Fibroblast of lung (primary cell): ENCODE measurements around the gene TPM2. TPM values are rescaled to one million over a fixed set of nuclear protein-coding genes. Genes with fewer than 3 reads are reported as not detected.

Source experiments
- DNase-seq, 2 donors: peaks; one replicate each; pipeline versions ENCODE4 v3.0.0 to v3.0.0-alpha.2; 2010; ENCODE audit warnings: low read depth in 2 of 2
- H2AFZ ChIP-seq: 2 replicates; pipeline ENCODE4 v1.5.1; 2012; ENCODE audit warnings: low read length, control low read depth, inconsistent platforms
- H3K27ac ChIP-seq: 2 replicates; pipeline ENCODE4 v1.5.1; 2011; ENCODE audit warnings: low read length, control low read depth; ENCODE audit not compliant: insufficient read depth
- H3K27me3 ChIP-seq: 2 replicates; pipeline ENCODE4 v1.5.1; 2011; ENCODE audit warnings: mild to moderate bottlenecking, low read length; ENCODE audit not compliant: control insufficient read depth, insufficient read depth
- H3K36me3 ChIP-seq: 2 replicates; pipeline ENCODE4 v1.5.1; 2011; ENCODE audit warnings: low read length; ENCODE audit not compliant: control insufficient read depth, insufficient read depth
- H3K4me1 ChIP-seq: 2 replicates; pipeline ENCODE4 v1.5.1; 2011; ENCODE audit warnings: low read length; ENCODE audit not compliant: control insufficient read depth, insufficient read depth; ENCODE audit errors: extremely low read depth
- H3K4me2 ChIP-seq: 2 replicates; pipeline ENCODE4 v1.5.1; 2011; ENCODE audit warnings: low read length, control low read depth; ENCODE audit not compliant: insufficient read depth; ENCODE audit errors: extremely low read depth
- H3K4me3 ChIP-seq, 4 experiments: fragments of 200-600 bp in 1 of 4; sonication (generic) in 1 of 4; replicated peaks in 1 of 4; 2 replicates each; pipeline ENCODE4 v1.5.1; 2011 to 2016; ENCODE audit warnings: low read length in 4 of 4, low read depth in 3 of 4, mild to moderate bottlenecking in 3 of 4, control low read depth in 2 of 4, inconsistent platforms in 1 of 4, mixed read lengths in 1 of 4; ENCODE audit not compliant: insufficient read depth in 1 of 4; ENCODE audit errors: control extremely low read depth in 1 of 4
- H3K79me2 ChIP-seq: 2 replicates; pipeline ENCODE4 v1.5.1; 2012; ENCODE audit warnings: mild to moderate bottlenecking, low read length, inconsistent platforms; ENCODE audit not compliant: control insufficient read depth, insufficient read depth
- H3K9ac ChIP-seq: 2 replicates; pipeline ENCODE4 v1.5.1; 2011; ENCODE audit warnings: mild to moderate bottlenecking, low read length, control low read depth; ENCODE audit not compliant: insufficient read depth
- H3K9me3 ChIP-seq: 2 replicates; pipeline ENCODE4 v1.5.1; 2012; ENCODE audit warnings: low read depth, low read length; ENCODE audit not compliant: control insufficient read depth, insufficient read depth
- H4K20me1 ChIP-seq: 2 replicates; pipeline ENCODE4 v1.5.1; 2011; ENCODE audit warnings: low read length; ENCODE audit not compliant: control insufficient read depth, insufficient read depth; ENCODE audit errors: extremely low read depth
- EZH2 ChIP-seq: IDR thresholded peaks from 2 replicates; pipeline ENCODE4 v1.5.1; 2012; ENCODE audit warnings: low read length, control low read depth, mild to moderate bottlenecking; ENCODE audit errors: missing control alignments
- polyA plus RNA-seq, 2 donors: library from polyadenylated mRNA; depleted of rRNA in 1 of 2; stranded (reverse) in 1 of 2; unstranded in 1 of 2; fragments of >200 nt; gene quantifications; 2 replicates each; pipeline ENCODE4 v1.2.1, GENCODE V29; 2011 to 2012; ENCODE audit warnings: missing spikeins in 1 of 2
- total RNA-seq: library from RNA; depleted of rRNA; stranded (reverse); fragments of >200 nt; gene quantifications from 2 replicates; pipeline ENCODE4 v1.2.1, GENCODE V29; 2014
- TF ChIP-seq, protein P1 (sequence below), 2 donors: IDR thresholded peaks in 1 of 2; conservative IDR thresholded peaks in 1 of 2; 1 replicate in 1 of 2; 2 replicates in 1 of 2; pipeline ENCODE4 v1.5.1; 2011 to 2012; ENCODE audit warnings: low read length in 2 of 2, control low read depth in 1 of 2, inconsistent platforms in 1 of 2, low read depth in 1 of 2, mild to moderate bottlenecking in 1 of 2

TPM2 gene
- total and polyA plus RNA-seq, 2 donors (not counting 1 experiment from before 2014, with no cell fraction given) = 1,003 to 1,927 TPM

GRCh38 chr9:35702696-35703095 is 13.0 kb upstream of the TPM2 start:
- Histone ChIP-seq H3K36me3 (peaks cover 73% of the 10 kb centered on the region), H3K9me3 (no peaks in the 10 kb centered on the region), H3K27me3 (no peaks in the 10 kb centered on the region), H3K4me1 (no peaks in the 10 kb centered on the region), H3K79me2 (no peaks in the 10 kb centered on the region), H3K9ac (no peak overlapping the region), H3K27ac (no peak overlapping the region), H2AFZ (no peak overlapping the region), H3K4me2 (no peak overlapping the region), H3K4me3 (no peak overlapping the region), H4K20me1 (no peaks in the 10 kb centered on the region)
- TF ChIP-seq EZH2 = no peak
- TF ChIP-seq, protein P1, sequence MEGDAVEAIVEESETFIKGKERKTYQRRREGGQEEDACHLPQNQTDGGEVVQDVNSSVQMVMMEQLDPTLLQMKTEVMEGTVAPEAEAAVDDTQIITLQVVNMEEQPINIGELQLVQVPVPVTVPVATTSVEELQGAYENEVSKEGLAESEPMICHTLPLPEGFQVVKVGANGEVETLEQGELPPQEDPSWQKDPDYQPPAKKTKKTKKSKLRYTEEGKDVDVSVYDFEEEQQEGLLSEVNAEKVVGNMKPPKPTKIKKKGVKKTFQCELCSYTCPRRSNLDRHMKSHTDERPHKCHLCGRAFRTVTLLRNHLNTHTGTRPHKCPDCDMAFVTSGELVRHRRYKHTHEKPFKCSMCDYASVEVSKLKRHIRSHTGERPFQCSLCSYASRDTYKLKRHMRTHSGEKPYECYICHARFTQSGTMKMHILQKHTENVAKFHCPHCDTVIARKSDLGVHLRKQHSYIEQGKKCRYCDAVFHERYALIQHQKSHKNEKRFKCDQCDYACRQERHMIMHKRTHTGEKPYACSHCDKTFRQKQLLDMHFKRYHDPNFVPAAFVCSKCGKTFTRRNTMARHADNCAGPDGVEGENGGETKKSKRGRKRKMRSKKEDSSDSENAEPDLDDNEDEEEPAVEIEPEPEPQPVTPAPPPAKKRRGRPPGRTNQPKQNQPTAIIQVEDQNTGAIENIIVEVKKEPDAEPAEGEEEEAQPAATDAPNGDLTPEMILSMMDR (conservative IDR thresholded peaks at IDR 0.05 in 1 of 2, IDR thresholded peaks at IDR 0.05 in 1 of 2; ENCODE audit: low read depth in 1 of 2, low read length in 2 of 2) = no peak
- no peak for DNase-seq

DNA sequence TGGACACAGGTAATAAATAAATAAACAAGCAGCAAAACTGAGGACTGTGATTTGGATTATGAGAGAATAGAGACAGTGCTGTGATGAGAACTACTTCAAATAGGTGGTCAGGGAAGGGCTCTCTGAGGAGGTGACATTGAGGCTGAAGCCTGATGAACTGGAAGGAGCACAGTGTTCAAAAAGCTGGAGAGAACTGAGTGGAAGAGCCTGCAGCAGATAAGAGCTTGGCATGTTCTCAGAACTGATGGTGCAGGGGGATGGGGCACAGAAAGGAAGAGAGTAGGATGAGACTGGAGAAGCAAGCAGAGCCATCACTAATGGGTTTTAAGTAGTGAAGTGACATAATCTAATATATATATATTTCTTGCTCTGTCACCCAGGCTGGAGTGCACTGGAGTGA is 11.2 kb upstream of the TPM2 start:
- Histone ChIP-seq H3K9me3 (no peaks in the 10 kb centered on the region), H4K20me1 (no peaks in the 10 kb centered on the region), H3K4me3 (no peak overlapping the region), H3K27me3 (no peaks in the 10 kb centered on the region), H3K9ac (no peak overlapping the region), H3K4me1 (peaks cover 1% of the 10 kb centered on the region), H3K4me2 (no peak overlapping the region), H3K27ac (no peak overlapping the region), H3K79me2 (no peaks in the 10 kb centered on the region), H2AFZ (no peak overlapping the region), H3K36me3 (peaks cover 68% of the 10 kb centered on the region)
- DNase-seq = no peak
- TF ChIP-seq, protein P1 (conservative IDR thresholded peaks at IDR 0.05 in 1 of 2, IDR thresholded peaks at IDR 0.05 in 1 of 2; ENCODE audit: low read depth in 1 of 2, low read length in 2 of 2) = no peak
- TF ChIP-seq EZH2 = no peak

- H3K79me2 ChIP-seq = no peaks in the 10 kb centered on the region
- no peaks in the 10 kb centered on the region for H3K9me3 ChIP-seq
- H3K4me2 ChIP-seq = no peak overlapping the region
- no peak overlapping the region for H3K27ac ChIP-seq
- no peaks in the 10 kb centered on the region for H3K27me3 ChIP-seq
- H2AFZ ChIP-seq = no peak overlapping the region
- no peak overlapping the region for H3K4me3 ChIP-seq
- H3K9ac ChIP-seq = no peak overlapping the region
- peaks cover 6% of the 10 kb centered on the region for H3K4me1 ChIP-seq
- no peak for DNase-seq
- H4K20me1 ChIP-seq = no peaks in the 10 kb centered on the region
- TF ChIP-seq, protein P1 (conservative IDR thresholded peaks at IDR 0.05 in 1 of 2, IDR thresholded peaks at IDR 0.05 in 1 of 2; ENCODE audit: low read depth in 1 of 2, low read length in 2 of 2) = no peak
- no peak for TF ChIP-seq EZH2
- peaks cover 65% of the 10 kb centered on the region for H3K36me3 ChIP-seq
Observed at GRCh38 chr9:35700031-35700430, 10.3 kb upstream of the TPM2 start.
